22Rv1 (cell line): ENCODE data around the gene ANAPC13.

Source experiments
- ZFX ChIP-seq: fragments of 450-650 bp; IDR thresholded peaks from 2 replicates; pipeline ENCODE4 v1.6.1; 2017; ENCODE audit warnings: antibody characterized with exemption, borderline replicate concordance
- TF ChIP-seq, protein P1 (sequence below): fragments of 450-650 bp; IDR thresholded peaks from 2 replicates; pipeline ENCODE4 v1.5.1; 2017; ENCODE audit warnings: mild to moderate bottlenecking

DNA sequence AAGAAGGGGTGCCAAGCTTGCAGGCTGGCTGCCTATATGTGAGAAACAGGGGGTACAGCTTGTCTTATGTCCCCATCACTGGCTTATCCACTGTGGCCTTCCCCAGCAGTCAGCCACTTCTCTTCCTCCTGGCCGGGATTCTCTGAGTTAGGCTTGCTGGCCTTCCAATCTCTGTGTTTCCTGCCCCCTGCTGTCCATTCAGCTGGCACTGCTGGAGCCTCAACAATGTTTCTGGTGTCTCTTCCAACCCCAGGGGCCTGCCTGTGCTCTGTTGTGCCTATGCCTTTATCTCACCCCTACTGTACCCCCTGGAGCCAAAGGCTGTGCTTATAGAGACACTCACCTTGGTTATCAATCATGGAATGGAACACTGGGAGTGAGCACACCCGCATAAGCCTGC is 36.5 kb downstream of the ANAPC13 start:
- TF ChIP-seq, protein P1, sequence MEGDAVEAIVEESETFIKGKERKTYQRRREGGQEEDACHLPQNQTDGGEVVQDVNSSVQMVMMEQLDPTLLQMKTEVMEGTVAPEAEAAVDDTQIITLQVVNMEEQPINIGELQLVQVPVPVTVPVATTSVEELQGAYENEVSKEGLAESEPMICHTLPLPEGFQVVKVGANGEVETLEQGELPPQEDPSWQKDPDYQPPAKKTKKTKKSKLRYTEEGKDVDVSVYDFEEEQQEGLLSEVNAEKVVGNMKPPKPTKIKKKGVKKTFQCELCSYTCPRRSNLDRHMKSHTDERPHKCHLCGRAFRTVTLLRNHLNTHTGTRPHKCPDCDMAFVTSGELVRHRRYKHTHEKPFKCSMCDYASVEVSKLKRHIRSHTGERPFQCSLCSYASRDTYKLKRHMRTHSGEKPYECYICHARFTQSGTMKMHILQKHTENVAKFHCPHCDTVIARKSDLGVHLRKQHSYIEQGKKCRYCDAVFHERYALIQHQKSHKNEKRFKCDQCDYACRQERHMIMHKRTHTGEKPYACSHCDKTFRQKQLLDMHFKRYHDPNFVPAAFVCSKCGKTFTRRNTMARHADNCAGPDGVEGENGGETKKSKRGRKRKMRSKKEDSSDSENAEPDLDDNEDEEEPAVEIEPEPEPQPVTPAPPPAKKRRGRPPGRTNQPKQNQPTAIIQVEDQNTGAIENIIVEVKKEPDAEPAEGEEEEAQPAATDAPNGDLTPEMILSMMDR = peak; percentile 19; the same call in 1 of the 2 replicates
- no peak for TF ChIP-seq ZFX
